Measurements from ENCODE around the gene EPPIN. TPM values are rescaled to one million over a fixed set of nuclear protein-coding genes. Genes with fewer than 3 reads are reported as not detected.

EPPIN gene
- total and polyA plus RNA-seq, 10 of the 15 experiments (the other 5 are each of a cell fraction or from before 2014, with no cell fraction given), result not detected

DNA sequence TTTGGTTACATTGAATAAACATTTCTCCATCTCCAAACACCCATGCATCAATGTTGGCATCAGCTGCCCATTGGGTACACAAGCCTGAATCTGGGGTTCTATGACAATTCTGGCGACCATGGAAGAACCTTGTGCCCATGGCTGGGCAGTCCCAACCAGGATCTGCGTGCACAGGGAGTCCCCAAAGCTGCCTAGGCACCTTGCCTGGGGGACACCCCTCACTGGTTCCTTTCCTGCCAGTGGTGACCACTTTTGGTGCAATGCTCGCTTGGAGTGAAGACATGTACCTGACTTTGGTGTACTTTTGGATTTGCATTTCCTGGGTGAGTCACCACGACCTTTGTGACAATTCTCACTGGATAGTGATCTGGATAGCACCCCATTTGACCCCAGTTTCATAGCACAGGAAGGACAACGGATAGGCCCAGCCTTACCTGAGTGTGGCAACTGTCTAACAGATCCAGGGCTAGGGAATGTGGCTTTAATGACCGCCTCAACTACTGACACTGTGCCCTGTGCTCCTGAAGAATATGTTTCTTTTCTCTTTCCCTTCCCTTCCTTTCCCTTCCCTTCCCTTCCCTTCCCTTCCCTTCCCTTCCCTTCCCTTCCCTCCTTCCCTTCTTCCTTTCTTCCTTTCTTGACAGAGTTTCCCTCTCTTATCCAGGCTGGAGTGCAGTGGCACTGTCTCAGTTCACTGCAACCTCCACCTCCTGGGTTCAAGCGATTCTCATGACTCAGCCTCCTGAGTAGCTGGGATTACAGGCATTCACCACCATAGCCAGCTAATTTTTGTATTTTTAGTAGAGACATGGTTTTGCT lies 38.9 kb downstream of the EPPIN start (continued):
- no peak for TF ChIP-seq RCOR1 (conservative IDR thresholded peaks at IDR 0.05; ENCODE audit: low read depth, low read length)
- TF ChIP-seq, protein P1, sequence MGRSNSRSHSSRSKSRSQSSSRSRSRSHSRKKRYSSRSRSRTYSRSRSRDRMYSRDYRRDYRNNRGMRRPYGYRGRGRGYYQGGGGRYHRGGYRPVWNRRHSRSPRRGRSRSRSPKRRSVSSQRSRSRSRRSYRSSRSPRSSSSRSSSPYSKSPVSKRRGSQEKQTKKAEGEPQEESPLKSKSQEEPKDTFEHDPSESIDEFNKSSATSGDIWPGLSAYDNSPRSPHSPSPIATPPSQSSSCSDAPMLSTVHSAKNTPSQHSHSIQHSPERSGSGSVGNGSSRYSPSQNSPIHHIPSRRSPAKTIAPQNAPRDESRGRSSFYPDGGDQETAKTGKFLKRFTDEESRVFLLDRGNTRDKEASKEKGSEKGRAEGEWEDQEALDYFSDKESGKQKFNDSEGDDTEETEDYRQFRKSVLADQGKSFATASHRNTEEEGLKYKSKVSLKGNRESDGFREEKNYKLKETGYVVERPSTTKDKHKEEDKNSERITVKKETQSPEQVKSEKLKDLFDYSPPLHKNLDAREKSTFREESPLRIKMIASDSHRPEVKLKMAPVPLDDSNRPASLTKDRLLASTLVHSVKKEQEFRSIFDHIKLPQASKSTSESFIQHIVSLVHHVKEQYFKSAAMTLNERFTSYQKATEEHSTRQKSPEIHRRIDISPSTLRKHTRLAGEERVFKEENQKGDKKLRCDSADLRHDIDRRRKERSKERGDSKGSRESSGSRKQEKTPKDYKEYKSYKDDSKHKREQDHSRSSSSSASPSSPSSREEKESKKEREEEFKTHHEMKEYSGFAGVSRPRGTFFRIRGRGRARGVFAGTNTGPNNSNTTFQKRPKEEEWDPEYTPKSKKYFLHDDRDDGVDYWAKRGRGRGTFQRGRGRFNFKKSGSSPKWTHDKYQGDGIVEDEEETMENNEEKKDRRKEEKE (IDR thresholded peaks at IDR 0.05), result no peak

DNA sequence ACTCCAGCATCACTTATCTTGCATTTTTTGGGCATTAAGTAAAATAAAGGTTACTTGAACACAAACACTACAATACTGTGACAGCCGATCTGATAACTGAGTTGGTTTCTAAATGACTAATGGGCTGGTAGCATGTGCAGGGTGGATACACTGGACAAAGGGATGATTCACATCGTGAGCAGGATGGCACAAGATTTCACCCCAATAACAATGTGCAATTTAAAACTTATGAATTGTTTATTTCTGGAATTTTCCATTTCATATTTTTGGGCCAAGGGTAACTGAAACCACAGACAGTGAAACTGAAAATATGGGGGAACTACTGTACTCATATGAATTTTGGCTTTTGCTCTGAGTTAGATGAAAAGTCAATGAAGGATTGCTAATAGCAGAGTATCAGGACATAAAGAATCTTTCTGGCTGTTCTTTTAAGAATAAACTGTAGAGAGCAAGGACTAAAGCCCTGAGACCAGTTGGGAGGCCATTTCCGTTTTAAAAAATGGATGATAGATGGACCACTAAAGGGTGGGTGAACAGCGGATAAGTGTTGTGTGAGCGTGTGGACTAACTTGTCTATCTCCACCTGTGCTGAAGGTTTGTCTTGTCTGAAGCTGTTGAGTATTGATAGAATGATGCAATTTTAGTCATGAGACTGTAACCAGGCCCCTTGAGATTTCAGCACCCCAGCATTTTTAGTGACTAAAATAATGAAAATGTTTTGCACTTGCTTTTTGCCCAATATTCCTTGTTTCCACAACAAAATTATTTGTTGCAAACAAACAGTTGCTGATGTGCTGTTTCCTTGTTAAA lies 40.0 kb downstream of the EPPIN start:
- 20% methylated on average over 5 of the region's 5 CpGs for WGBS (ENCODE audit: insufficient coverage, insufficient replicate concordance, low lambda C conversion rate, missing lambda C conversion rate)
- ChIA-PET SMC1A (ENCODE audit: uncharacterized antibody, unreplicated experiment) (no interaction called here), POLR2A (no interaction called here), RAD21 (ENCODE audit: unreplicated experiment) (no interaction called here), CTCF (no interaction called here)
- peak; percentile 18 to 49; a peak in 1 of 4 replicates for TF ChIP-seq BHLHE40 (IDR thresholded peaks at IDR 0.05; ENCODE audit: borderline replicate concordance in 1 of 2, low read depth in 2 of 2, low read length in 1 of 2)
- peak; percentile 18 to 26; a peak in 1 of 4 replicates for TF ChIP-seq IKZF2 (IDR thresholded peaks at IDR 0.05)
- no peak for TF ChIP-seq FOS (IDR thresholded peaks at IDR 0.05; ENCODE audit: borderline replicate concordance, extremely low read depth, insufficient read length)
- TF ChIP-seq IKZF1 (conservative IDR thresholded peaks at IDR 0.05), result 0 out of 2 replicates have a peak, but pooled peaks have one; percentile 19
- TF ChIP-seq SMAD5 (IDR thresholded peaks at IDR 0.05; ENCODE audit: low read depth), result no peak
- peak; percentile 58; the same call in 1 of the 2 replicates for TF ChIP-seq IRF4 (IDR thresholded peaks at IDR 0.05; ENCODE audit: low read depth, low read length)
- 0 out of 2 replicates have a peak, but pooled peaks have one; percentile 24 for TF ChIP-seq NFIC (IDR thresholded peaks at IDR 0.05; ENCODE audit: low read depth, low read length)
- peak; percentile 73 for TF ChIP-seq JUNB (IDR thresholded peaks at IDR 0.05)
- TF ChIP-seq DPF2 (IDR thresholded peaks at IDR 0.05), result 0 out of 2 replicates have a peak, but pooled peaks have one; percentile 27
- no peak for TF ChIP-seq MXI1 (IDR thresholded peaks at IDR 0.05; ENCODE audit: low read depth, low read length)
- TF ChIP-seq SREBF2 (IDR thresholded peaks at IDR 0.05; ENCODE audit: low read length), result no peak
- no peak overlapping the region for H3K4me3 ChIP-seq
- H3K9me3 ChIP-seq (replicated peaks; ENCODE audit: control insufficient read depth, insufficient read depth, low read length), result no peaks in the 10 kb centered on the region; the same call in 2 of the 3 replicates
- H3K36me3 ChIP-seq (ENCODE audit: control insufficient read depth in 2 of 2, insufficient read depth in 2 of 2, low read length in 1 of 2), result no peaks in the 10 kb centered on the region
- no TSS peak for BruUV-seq (replicated peaks)
- peak; percentile 17 for DNase-seq (ENCODE audit: low read depth, low spot score)
- H3K79me2 ChIP-seq (ENCODE audit: control insufficient read depth, insufficient read depth, low read length), result no peaks in the 10 kb centered on the region
- intact Hi-C loops (cut with micrococcal nuclease; ENCODE audit: unreplicated experiment), result no loop called here
- no peaks in the 10 kb centered on the region for H4K20me1 ChIP-seq (ENCODE audit: control insufficient read depth, insufficient read depth)
- H2AFZ ChIP-seq (ENCODE audit: control insufficient read depth, low read depth, low read length), result no peak overlapping the region
- peaks cover 5% of the 10 kb centered on the region for H3K4me1 ChIP-seq (ENCODE audit: control insufficient read depth, insufficient read depth, low read length)
- ATAC-seq, result peak; percentile 85
- in situ Hi-C loops (cut with MboI), result no loop called here
- H3K27me3 ChIP-seq (replicated peaks in 1 of 2; ENCODE audit: control insufficient read depth in 2 of 2, insufficient read depth in 2 of 2, low read length in 1 of 2), result peaks cover 0 to 2% of the 10 kb centered on the region in 2 experiments; a peak in 1 of 4 replicates
- no peak overlapping the region for H3K27ac ChIP-seq (ENCODE audit: control insufficient read depth, insufficient read depth)
- no peak overlapping the region for H3K9ac ChIP-seq (ENCODE audit: control insufficient read depth, insufficient read depth, low read length)
- H3K4me2 ChIP-seq (ENCODE audit: control insufficient read depth, insufficient read depth), result no peak overlapping the region; the same call in 1 of the 2 replicates
- FAIRE-seq, result peak; percentile 54

Measured in GM12878 (cell line).